H1 (cell line): Measurements from ENCODE around the gene ARHGAP10. TPM values are rescaled to one million over a fixed set of nuclear protein-coding genes. Genes with fewer than 3 reads are reported as not detected.

Experiments
- CTCF ChIA-PET: fragments of 300-600 bp; sonication (Branson Sonifier 250); formaldehyde crosslinking; loops from one replicate; lab custom pipeline; 2021; ENCODE audit not compliant: partially characterized antibody; lab: Charles Lee
- POLR2A ChIA-PET: fragments of 300-600 bp; sonication (Branson Sonifier 250); formaldehyde crosslinking; loops from one replicate; lab custom pipeline; 2021; ENCODE audit warnings: inconsistent platforms; ENCODE audit not compliant: partially characterized antibody; lab: Charles Lee
- DNase-seq, 2 experiments: peaks; one replicate each; pipeline versions ENCODE4 v3.0.0 to v3.0.0-alpha.2; 2010 to 2022; ENCODE audit warnings: low spot score in 2 of 2, low read depth in 1 of 2, mixed read lengths in 1 of 2
- FAIRE-seq: peaks from 2 replicates; lab custom pipeline; 2011; peaks lifted over from hg19 to GRCh38; lab: Jason Lieb, UNC
- H2AFZ ChIP-seq: 2 replicates; pipeline ENCODE4 v1.8.1; 2012; ENCODE audit warnings: low read length, inconsistent platforms
- H2AK5ac ChIP-seq: 2 replicates; pipeline ENCODE4 v1.6.1; 2013; ENCODE audit warnings: low read depth, low read length
- H2BK120ac ChIP-seq: replicated peaks from 2 replicates; pipeline ENCODE3; 2013; ENCODE audit warnings: low read depth, low read length, inconsistent platforms
- H2BK12ac ChIP-seq: 2 replicates; pipeline ENCODE4 v1.6.1; 2013; ENCODE audit warnings: low read depth, low read length
- H2BK15ac ChIP-seq: 2 replicates; pipeline ENCODE4 v1.6.1; 2013; ENCODE audit warnings: low read length
- H2BK20ac ChIP-seq: 2 replicates; pipeline ENCODE4 v1.6.1; 2013; ENCODE audit warnings: low read length
- H2BK5ac ChIP-seq: 2 replicates; pipeline ENCODE4 v1.6.1; 2013; ENCODE audit warnings: low read depth, low read length
- H3K14ac ChIP-seq: 2 replicates; pipeline ENCODE4 v1.6.1; 2013; ENCODE audit warnings: inconsistent platforms; ENCODE audit not compliant: insufficient read length
- H3K18ac ChIP-seq: 2 replicates; pipeline ENCODE4 v1.6.1; 2013; ENCODE audit warnings: low read length; ENCODE audit errors: extremely low read depth
- H3K23ac ChIP-seq: 2 replicates; pipeline ENCODE4 v1.6.1; 2013; ENCODE audit warnings: inconsistent platforms; ENCODE audit not compliant: insufficient read length
- H3K23me2 ChIP-seq: 2 replicates; pipeline ENCODE4 v1.6.1; 2013; ENCODE audit warnings: low read depth, low read length
- H3K27ac ChIP-seq: 2 replicates; pipeline ENCODE4 v1.6.1; 2011; ENCODE audit warnings: low read depth, low read length, inconsistent platforms
- H3K27me3 ChIP-seq, 4 experiments: replicated peaks in 1 of 4; 1 replicate in 1 of 4; 2 replicates in 3 of 4; pipeline versions ENCODE4 v1.6.1 to v1.8.1; 2011 to 2013; ENCODE audit warnings: low read length in 3 of 4, mild to moderate bottlenecking in 3 of 4, inconsistent platforms in 2 of 4, mixed read lengths in 2 of 4, moderate library complexity in 1 of 4; ENCODE audit not compliant: control insufficient read depth in 3 of 4, insufficient read depth in 3 of 4; ENCODE audit errors: extremely low read depth in 1 of 4
- H3K36me3 ChIP-seq, 4 experiments: 2 replicates each; pipeline versions ENCODE4 v1.6.1 to v1.8.1; 2011 to 2013; ENCODE audit warnings: mild to moderate bottlenecking in 4 of 4, low read length in 3 of 4, moderate library complexity in 2 of 4, control low read depth in 1 of 4, inconsistent platforms in 1 of 4; ENCODE audit not compliant: insufficient read depth in 4 of 4, control insufficient read depth in 2 of 4
- H3K4ac ChIP-seq: replicated peaks from 2 replicates; pipeline ENCODE3; 2013; ENCODE audit warnings: low read length, low read depth, mixed read lengths, inconsistent platforms; ENCODE audit not compliant: insufficient read length
- H3K4me1 ChIP-seq, 4 experiments: replicated peaks in 1 of 4; 1 replicate in 1 of 4; 2 replicates in 3 of 4; pipeline versions ENCODE4 v1.6.1 to v1.8.1; 2011 to 2013; ENCODE audit warnings: low read length in 3 of 4, inconsistent platforms in 2 of 4, mixed read lengths in 1 of 4; ENCODE audit not compliant: insufficient read depth in 4 of 4, control insufficient read depth in 3 of 4
- H3K4me2 ChIP-seq, 2 experiments: 2 replicates each; pipeline versions ENCODE4 v1.6.1 to v1.8.1; 2011 to 2013; ENCODE audit warnings: low read depth in 2 of 2, low read length in 2 of 2, control low read depth in 1 of 2, inconsistent platforms in 1 of 2, mild to moderate bottlenecking in 1 of 2; ENCODE audit not compliant: insufficient read depth in 1 of 2
- H3K4me3 ChIP-seq, 4 experiments: fragments of 200-600, 300-600 bp in 1 of 4; sonication (generic), shearing (Covaris generic), sonication (Bioruptor Twin) in 1 of 4; 2 replicates each; pipeline versions ENCODE4 v1.5.1 to v1.8.1; 2011 to 2016; ENCODE audit warnings: low read length in 4 of 4, low read depth in 3 of 4, control low read depth in 2 of 4, inconsistent platforms in 2 of 4, mild to moderate bottlenecking in 2 of 4, mixed read lengths in 1 of 4, moderate library complexity in 1 of 4; ENCODE audit not compliant: insufficient read depth in 2 of 4; ENCODE audit errors: extremely low read depth in 1 of 4
- H3K56ac ChIP-seq: replicated peaks from 2 replicates; pipeline ENCODE3; 2013; ENCODE audit warnings: low read depth, mild to moderate bottlenecking, mixed read lengths, low read length, inconsistent platforms; ENCODE audit not compliant: insufficient read length
- H3K79me1 ChIP-seq: 2 replicates; pipeline ENCODE4 v1.6.1; 2013; ENCODE audit warnings: low read depth, low read length, control low read depth
- H3K79me2 ChIP-seq, 2 experiments: 2 replicates each; pipeline versions ENCODE4 v1.6.1 to v1.8.1; 2012 to 2013; ENCODE audit warnings: low read length in 2 of 2, mild to moderate bottlenecking in 2 of 2, inconsistent platforms in 1 of 2; ENCODE audit not compliant: insufficient read depth in 2 of 2, control insufficient read depth in 1 of 2
- H3K9ac ChIP-seq, 4 experiments: replicated peaks in 1 of 4; 1 replicate in 1 of 4; 2 replicates in 3 of 4; pipeline versions ENCODE4 v1.6.1 to v1.8.1; 2011 to 2013; ENCODE audit warnings: low read depth in 3 of 4, low read length in 3 of 4, control low read depth in 2 of 4, mild to moderate bottlenecking in 2 of 4, moderate library complexity in 2 of 4, inconsistent platforms in 1 of 4; ENCODE audit errors: extremely low read depth in 1 of 4
- H3K9me3 ChIP-seq, 2 experiments: 2 replicates each; pipeline versions ENCODE4 v1.6.1 to v1.8.1; 2012 to 2013; ENCODE audit warnings: mild to moderate bottlenecking in 2 of 2, moderate library complexity in 2 of 2, control low read depth in 1 of 2, inconsistent platforms in 1 of 2, low read depth in 1 of 2, low read length in 1 of 2, mixed read lengths in 1 of 2; ENCODE audit not compliant: insufficient read depth in 2 of 2
- H4K20me1 ChIP-seq, 2 experiments: replicated peaks in 1 of 2; 2 replicates each; pipeline versions ENCODE3 to v1.8.1; 2011 to 2013; ENCODE audit warnings: inconsistent platforms in 2 of 2, low read length in 2 of 2, mild to moderate bottlenecking in 1 of 2; ENCODE audit not compliant: insufficient read depth in 2 of 2, control insufficient read depth in 1 of 2
- H4K5ac ChIP-seq: 2 replicates; pipeline ENCODE4 v1.6.1; 2013; ENCODE audit warnings: low read length, low read depth, mixed read lengths, inconsistent platforms; ENCODE audit not compliant: insufficient read length
- H4K8ac ChIP-seq: 2 replicates; pipeline ENCODE4 v1.8.0; 2013; ENCODE audit warnings: mild to moderate bottlenecking, moderate library complexity, low read length, inconsistent platforms; ENCODE audit not compliant: insufficient read depth; ENCODE audit errors: extremely low read depth
- H4K91ac ChIP-seq: replicated peaks from 2 replicates; pipeline ENCODE3; 2013; ENCODE audit warnings: low read length, mixed read lengths, inconsistent platforms; ENCODE audit not compliant: insufficient read length
- EGR1 ChIP-seq: IDR thresholded peaks from 2 replicates; pipeline ENCODE4 v1.6.1; 2011; ENCODE audit warnings: low read depth, low read length, borderline replicate concordance
- WGBS, 2 experiments: shearing (Covaris generic) in 1 of 2; methylation state at CpG; one replicate each; pipeline versions ENCODE4 v1.1.6 to v1.1.7; 2013 to 2015; ENCODE audit warnings: low lambda C conversion rate in 2 of 2, mixed read lengths in 2 of 2, inconsistent platforms in 1 of 2, low coverage in 1 of 2, missing lambda C conversion rate in 1 of 2; ENCODE audit not compliant: insufficient replicate concordance in 2 of 2, insufficient coverage in 1 of 2, insufficient read length in 1 of 2; ENCODE audit errors: extremely low coverage in 1 of 2, missing lambda C conversion rate in 1 of 2; 5-methylcytosine and 5-hydroxymethylcytosine counted together
- polyA plus RNA-seq, 7 experiments: library from polyadenylated mRNA; depleted of rRNA in 3 of 7; stranded (reverse) in 5 of 7; unstranded in 2 of 7; fragments of >200 nt in 5 of 7; fragments of 200-250 nt in 2 of 7; gene quantifications; 1 replicate in 5 of 7; 2 replicates in 1 of 7; 4 replicates in 1 of 7; pipeline versions ENCODE4 v1.2.1 to v1.2.3, GENCODE V29; 2011 to 2013; ENCODE audit warnings: missing spikeins in 2 of 7, mixed read lengths in 2 of 7
- total RNA-seq: library from RNA; stranded (reverse); fragmentation: NEBNext Ultra II Directional; extraction: Animal tissue kit (Norgen Biotek cat#: 25700); gene quantifications from 2 replicates; pipeline ENCODE4 v1.2.1, GENCODE V29; 2021

The ARHGAP10 gene
- total and polyA plus RNA-seq, 2 of the 8 experiments (the other 6 are each of a cell fraction or from before 2014, with no cell fraction given), result 3.7 to 6.1 TPM

- 91% methylated on average over 3 of the region's 3 CpGs; no CpG with 5 or more reads in 1 of the 2 experiments for whole genome bisulfite sequencing, 2 experiments
- peaks cover 2 to 23% (median 4%) of the 10 kb centered on the region in 4 experiments; a peak in 3 of 7 replicates for H3K4me1 ChIP-seq
- POLR2A ChIA-PET, result no interaction called here
- H3K27ac ChIP-seq, result no peak overlapping the region
- H3K27me3 ChIP-seq, result peaks cover 0 to 2% (median 0%) of the 10 kb centered on the region in 4 experiments; a peak in 3 of 7 replicates
- no peak overlapping the region for H3K56ac ChIP-seq
- no peak overlapping the region for H3K18ac ChIP-seq
- H4K20me1 ChIP-seq, result no peaks in the 10 kb centered on the region
- H2AFZ ChIP-seq, result no peak overlapping the region
- H2BK5ac ChIP-seq, result no peak overlapping the region
- H3K36me3 ChIP-seq, result no peaks in the 10 kb centered on the region
- H3K9me3 ChIP-seq, result no peaks in the 10 kb centered on the region
- no peak overlapping the region for H4K91ac ChIP-seq
- no peak overlapping the region for H2BK120ac ChIP-seq
- no peak overlapping the region for H3K23ac ChIP-seq
- no peak overlapping the region for H3K9ac ChIP-seq
- no peaks in the 10 kb centered on the region for H3K23me2 ChIP-seq
- H4K5ac ChIP-seq, result no peak overlapping the region
- no peak overlapping the region for H2BK20ac ChIP-seq
- no peak overlapping the region for H3K4ac ChIP-seq
- no peaks in the 10 kb centered on the region for H3K79me1 ChIP-seq
- H2BK12ac ChIP-seq, result no peak overlapping the region
- no peak for DNase-seq
- H3K14ac ChIP-seq, result no peak overlapping the region
- FAIRE-seq, result no peak
- H3K79me2 ChIP-seq, result 0 out of 4 replicates have a peak, but pooled peaks cover 0 to 2% of the 10 kb centered on the region in 2 experiments
- no peak overlapping the region for H3K4me2 ChIP-seq
- H4K8ac ChIP-seq, result no peak overlapping the region
- no peak overlapping the region for H2AK5ac ChIP-seq
- H3K4me3 ChIP-seq, result no peak overlapping the region
- CTCF ChIA-PET, result interaction anchor here (0.8 to 2.8 kb wide), 6 partner anchors 13 to 37 kb away, joined by 3 to 7 read pairs (median 4); no protein-coding TSS in a partner anchor
- H2BK15ac ChIP-seq, result no peak overlapping the region
- no peak for TF ChIP-seq EGR1
Observed at GRCh38 chr4:147740176-147740575, 8.3 kb downstream of the ARHGAP10 start.
